K562 (cell line): ENCODE data around the gene ALB. TPM values are rescaled to one million over a fixed set of nuclear protein-coding genes. Genes with fewer than 3 reads are reported as not detected.

Experiments used
- ATAC-seq: fragments of 200-7000 bp; cut with Tn5 transposase; 3 replicates; pipeline ENCODE4 v1.9.1; 2020; ENCODE audit warnings: moderate library complexity
- BruUV-seq: library from RNA; stranded (reverse); fragments of 400-500 nt; replicated peaks from 2 replicates; lab custom pipeline; 2021; lab: Mats Ljungman, UMichigan
- CTCF ChIA-PET: fragments of 300-600 bp; formaldehyde crosslinking; extraction: SDS; loops from one replicate; lab custom pipeline; 2021; ENCODE audit warnings: low intra/inter-chr PET ratio; lab: Yijun Ruan, JAX
- POLR2A ChIA-PET: fragments of 300-600, 350-650 bp; sonication (Branson Sonifier 250); formaldehyde crosslinking; extraction: SDS; loops from one replicate; lab custom pipeline; 2021; ENCODE audit warnings: antibody characterized with exemption, inconsistent platforms; lab: Yijun Ruan, JAX
- DNase-seq, 4 experiments: peaks; one replicate each; pipeline versions ENCODE4 v3.0.0 to v3.0.0-alpha.2; 2011 to 2018; ENCODE audit warnings: low spot score in 3 of 4, mixed read lengths in 3 of 4; ENCODE audit errors: extremely low read depth in 1 of 4
- FAIRE-seq: peaks from 2 replicates; lab custom pipeline; 2011; peaks lifted over from hg19 to GRCh38; lab: Jason Lieb, UNC
- H2AFZ ChIP-seq: 2 replicates; pipeline ENCODE4 v1.6.0; 2011; ENCODE audit warnings: low read depth, low read length, control low read depth, inconsistent platforms
- H3K27ac ChIP-seq: fragments of 200-600 bp; 3 replicates; pipeline ENCODE4 v1.8.0; 2011; ENCODE audit warnings: low read depth, mild to moderate bottlenecking, control low read depth, inconsistent platforms, low read length, moderate library complexity, mixed read lengths; ENCODE audit errors: extremely low read depth
- H3K27me3 ChIP-seq, 2 experiments: fragments of 300-600 bp in 1 of 2; 2 replicates in 1 of 2; 3 replicates in 1 of 2; pipeline versions ENCODE4 v1.6.0 to v1.8.0; 2011; ENCODE audit warnings: inconsistent platforms in 2 of 2, low read length in 2 of 2, mild to moderate bottlenecking in 1 of 2, mixed read lengths in 1 of 2, moderate library complexity in 1 of 2; ENCODE audit not compliant: control insufficient read depth in 2 of 2, insufficient read depth in 2 of 2
- H3K36me3 ChIP-seq: fragments of 300-600 bp; 3 replicates; pipeline ENCODE4 v1.8.0; 2011; ENCODE audit warnings: mild to moderate bottlenecking, low read length, inconsistent platforms; ENCODE audit not compliant: control insufficient read depth, insufficient read depth
- H3K4me1 ChIP-seq, 2 experiments: fragments of 200-600 bp in 1 of 2; replicated peaks in 1 of 2; 2 replicates in 1 of 2; 3 replicates in 1 of 2; pipeline versions ENCODE4 v1.5.1 to v1.8.0; 2011; ENCODE audit warnings: inconsistent platforms in 2 of 2, low read length in 2 of 2, mild to moderate bottlenecking in 1 of 2, mixed read lengths in 1 of 2, moderate library complexity in 1 of 2; ENCODE audit not compliant: control insufficient read depth in 2 of 2, insufficient read depth in 2 of 2
- H3K4me2 ChIP-seq: 2 replicates; pipeline ENCODE4 v1.6.1; 2011; ENCODE audit warnings: low read length, control low read depth, inconsistent platforms, mixed read lengths; ENCODE audit not compliant: insufficient read depth
- H3K4me3 ChIP-seq: fragments of 200-600 bp; sonication (generic), shearing (Covaris generic); 2 replicates; pipeline ENCODE4 v1.5.1; 2016; ENCODE audit warnings: control low read depth, inconsistent platforms
- H3K79me2 ChIP-seq: fragments of 200-600 bp; 3 replicates; pipeline ENCODE4 v1.8.0; 2011; ENCODE audit warnings: low read length, inconsistent platforms; ENCODE audit not compliant: control insufficient read depth, insufficient read depth
- H3K9ac ChIP-seq, 2 experiments: 2 replicates each; pipeline versions ENCODE4 v1.6.0 to v1.6.1; 2011; ENCODE audit warnings: low read depth in 2 of 2, low read length in 2 of 2, control low read depth in 1 of 2, inconsistent platforms in 1 of 2, mild to moderate bottlenecking in 1 of 2, mixed read lengths in 1 of 2; ENCODE audit not compliant: insufficient read depth in 1 of 2
- H3K9me1 ChIP-seq: one replicate; pipeline ENCODE4 v1.6.0; 2011; ENCODE audit warnings: inconsistent platforms, mild to moderate bottlenecking, low read length, moderate library complexity; ENCODE audit not compliant: control insufficient read depth, insufficient read depth
- H3K9me3 ChIP-seq: replicated peaks from 2 replicates; pipeline ENCODE4 v1.5.1; 2011; ENCODE audit warnings: low read depth, low read length, inconsistent platforms; ENCODE audit not compliant: control insufficient read depth, insufficient read depth
- H4K20me1 ChIP-seq: replicated peaks from 2 replicates; pipeline ENCODE4 v1.6.1; 2011; ENCODE audit warnings: low read length, inconsistent platforms, mixed read lengths; ENCODE audit not compliant: control insufficient read depth, insufficient read depth
- C11orf30 ChIP-seq: fragments of 450-650 bp; IDR thresholded peaks from 2 replicates; pipeline ENCODE4 v1.6.1; 2016; ENCODE audit warnings: low read depth, mild to moderate bottlenecking
- DIDO1 ChIP-seq: fragments of 450-650 bp; IDR thresholded peaks from 2 replicates; pipeline ENCODE4 v1.6.1; 2016; ENCODE audit warnings: low read depth, missing biosample characterization, missing genetic modification characterization
- KLF16 ChIP-seq: IDR thresholded peaks from 2 replicates; pipeline ENCODE4 v1.6.1; 2016; ENCODE audit warnings: antibody characterized with exemption
- MAFG ChIP-seq: fragments of 450-650 bp; conservative IDR thresholded peaks from 2 replicates; pipeline ENCODE4 v1.6.1; 2016; ENCODE audit warnings: missing genetic modification characterization, missing compliant biosample characterization
- ZNF316 ChIP-seq: fragments of 450-650 bp; IDR thresholded peaks from 2 replicates; pipeline ENCODE4 v1.6.1; 2016
- ZNF583 ChIP-seq: fragments of 250-450 bp; sonication (Bioruptor Pico); IDR thresholded peaks from 2 replicates; pipeline ENCODE4 v1.4.0; 2020
- WGBS: fragments of 100-300 bp; shearing (Covaris generic); methylation state at CpG from one replicate; pipeline ENCODE4 v1.1.6; 2016; ENCODE audit warnings: low coverage, mixed read lengths; ENCODE audit not compliant: insufficient coverage; ENCODE audit errors: missing lambda C conversion rate; 5-methylcytosine and 5-hydroxymethylcytosine counted together
- in situ Hi-C: fragments of 300-500 bp; cut with MboI; formaldehyde crosslinking; loops from 4 replicates; pipeline ENCODE4 v1.15.0; 2018; ENCODE audit warnings: inconsistent platforms, mixed read lengths
- intact Hi-C: fragments of 100-400 bp; cut with micrococcal nuclease; formaldehyde crosslinking; loops from 2 replicates; pipeline ENCODE4 v1.14.2; 2022
- polyA plus RNA-seq, 8 experiments: library from polyadenylated mRNA; depleted of rRNA in 4 of 8; stranded (reverse) in 5 of 8; unstranded in 3 of 8; fragments of >200 nt; fragmentation: Nextera tagmentation in 2 of 8; fragmentation: Illumina TruSeq in 1 of 8; extraction: Ambion mirVana in 2 of 8; extraction: Trizol in 1 of 8; gene quantifications; 2 replicates each; pipeline versions ENCODE4 v1.2.1 to v1.2.3, GENCODE V29; 2011 to 2014; ENCODE audit warnings: inconsistent platforms in 1 of 8, missing spikeins in 1 of 8
- total RNA-seq, 7 experiments: library from RNA; depleted of rRNA in 6 of 7; stranded (reverse); fragments of >200 nt in 6 of 7; fragmentation: Illumina TruSeq in 2 of 7; extraction: Trizol in 2 of 7; gene quantifications; 2 replicates each; pipeline versions ENCODE4 v1.2.1 to v1.2.3, GENCODE V29; 2011 to 2021; ENCODE audit warnings: low replicate concordance in 1 of 7
- TF ChIP-seq, protein P1 (sequence below): fragments of 200-800 bp; sonication (Bioruptor generic); IDR thresholded peaks from 2 replicates; pipeline ENCODE4 v1.6.1; 2016; ENCODE audit warnings: missing genetic modification characterization, missing compliant biosample characterization

Gene ALB
- total and polyA plus RNA-seq, 9 of the 15 experiments (the other 6 are each of a cell fraction or from before 2014, with no cell fraction given): 0.04 to 18.5 (median 0.20) TPM; not detected in 2

DNA sequence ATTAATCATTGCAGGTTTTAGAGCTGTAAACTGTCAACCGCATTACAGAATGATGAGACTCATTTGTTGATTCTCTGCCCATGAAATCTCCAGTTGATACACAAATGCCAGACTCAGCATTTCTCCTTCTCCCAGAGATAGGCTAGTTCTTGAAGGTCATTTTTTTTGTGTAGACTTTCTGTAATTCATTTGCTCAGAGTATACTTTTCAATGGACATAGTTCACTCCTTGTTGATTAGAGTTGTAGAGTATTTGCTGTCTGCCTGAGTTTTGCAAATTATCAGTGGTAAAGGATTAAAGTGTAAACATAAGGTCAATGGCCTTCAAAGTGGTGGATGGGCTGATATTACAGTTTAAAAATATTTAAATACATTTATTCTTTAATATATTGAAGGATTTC, 15.2 kb upstream of the ALB start:
- no peak for DNase-seq
- FAIRE-seq: no peak
- Histone ChIP-seq H3K9ac (no peak overlapping the region), H2AFZ (no peak overlapping the region), H3K9me1 (no peaks in the 10 kb centered on the region), H3K4me2 (no peak overlapping the region), H3K4me1 (no peaks in the 10 kb centered on the region), H4K20me1 (no peaks in the 10 kb centered on the region), H3K36me3 (no peaks in the 10 kb centered on the region), H3K27me3 (no peaks in the 10 kb centered on the region), H3K27ac (no peak overlapping the region), H3K4me3 (no peak overlapping the region), H3K79me2 (no peaks in the 10 kb centered on the region), H3K9me3 (no peaks in the 10 kb centered on the region)
- in situ Hi-C loops: no loop called here
- ATAC-seq: no peak
- no TSS peak for BruUV-seq
- TF ChIP-seq, protein P1, sequence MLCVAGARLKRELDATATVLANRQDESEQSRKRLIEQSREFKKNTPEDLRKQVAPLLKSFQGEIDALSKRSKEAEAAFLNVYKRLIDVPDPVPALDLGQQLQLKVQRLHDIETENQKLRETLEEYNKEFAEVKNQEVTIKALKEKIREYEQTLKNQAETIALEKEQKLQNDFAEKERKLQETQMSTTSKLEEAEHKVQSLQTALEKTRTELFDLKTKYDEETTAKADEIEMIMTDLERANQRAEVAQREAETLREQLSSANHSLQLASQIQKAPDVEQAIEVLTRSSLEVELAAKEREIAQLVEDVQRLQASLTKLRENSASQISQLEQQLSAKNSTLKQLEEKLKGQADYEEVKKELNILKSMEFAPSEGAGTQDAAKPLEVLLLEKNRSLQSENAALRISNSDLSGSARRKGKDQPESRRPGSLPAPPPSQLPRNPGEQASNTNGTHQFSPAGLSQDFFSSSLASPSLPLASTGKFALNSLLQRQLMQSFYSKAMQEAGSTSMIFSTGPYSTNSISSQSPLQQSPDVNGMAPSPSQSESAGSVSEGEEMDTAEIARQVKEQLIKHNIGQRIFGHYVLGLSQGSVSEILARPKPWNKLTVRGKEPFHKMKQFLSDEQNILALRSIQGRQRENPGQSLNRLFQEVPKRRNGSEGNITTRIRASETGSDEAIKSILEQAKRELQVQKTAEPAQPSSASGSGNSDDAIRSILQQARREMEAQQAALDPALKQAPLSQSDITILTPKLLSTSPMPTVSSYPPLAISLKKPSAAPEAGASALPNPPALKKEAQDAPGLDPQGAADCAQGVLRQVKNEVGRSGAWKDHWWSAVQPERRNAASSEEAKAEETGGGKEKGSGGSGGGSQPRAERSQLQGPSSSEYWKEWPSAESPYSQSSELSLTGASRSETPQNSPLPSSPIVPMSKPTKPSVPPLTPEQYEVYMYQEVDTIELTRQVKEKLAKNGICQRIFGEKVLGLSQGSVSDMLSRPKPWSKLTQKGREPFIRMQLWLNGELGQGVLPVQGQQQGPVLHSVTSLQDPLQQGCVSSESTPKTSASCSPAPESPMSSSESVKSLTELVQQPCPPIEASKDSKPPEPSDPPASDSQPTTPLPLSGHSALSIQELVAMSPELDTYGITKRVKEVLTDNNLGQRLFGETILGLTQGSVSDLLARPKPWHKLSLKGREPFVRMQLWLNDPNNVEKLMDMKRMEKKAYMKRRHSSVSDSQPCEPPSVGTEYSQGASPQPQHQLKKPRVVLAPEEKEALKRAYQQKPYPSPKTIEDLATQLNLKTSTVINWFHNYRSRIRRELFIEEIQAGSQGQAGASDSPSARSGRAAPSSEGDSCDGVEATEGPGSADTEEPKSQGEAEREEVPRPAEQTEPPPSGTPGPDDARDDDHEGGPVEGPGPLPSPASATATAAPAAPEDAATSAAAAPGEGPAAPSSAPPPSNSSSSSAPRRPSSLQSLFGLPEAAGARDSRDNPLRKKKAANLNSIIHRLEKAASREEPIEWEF (CRISPR knock-in tag): no peak
- TF ChIP-seq MAFG (tag) (0 out of 2 replicates have a peak, but pooled peaks have one; percentile 9), DIDO1 (tag) (no peak), C11orf30 (peak; percentile 44), ZNF316 (peak; percentile 52; the same call in 1 of the 2 replicates), ZNF583 (CRISPR knock-in tag) (no peak), KLF16 (no peak)
- intact Hi-C loops: no loop called here
- WGBS: 58% methylated on average over 1 of the region's 1 CpG
- CTCF ChIA-PET: no interaction called here
- POLR2A ChIA-PET: no interaction called here
